Measurements from ENCODE around the gene GPR152.

DNA sequence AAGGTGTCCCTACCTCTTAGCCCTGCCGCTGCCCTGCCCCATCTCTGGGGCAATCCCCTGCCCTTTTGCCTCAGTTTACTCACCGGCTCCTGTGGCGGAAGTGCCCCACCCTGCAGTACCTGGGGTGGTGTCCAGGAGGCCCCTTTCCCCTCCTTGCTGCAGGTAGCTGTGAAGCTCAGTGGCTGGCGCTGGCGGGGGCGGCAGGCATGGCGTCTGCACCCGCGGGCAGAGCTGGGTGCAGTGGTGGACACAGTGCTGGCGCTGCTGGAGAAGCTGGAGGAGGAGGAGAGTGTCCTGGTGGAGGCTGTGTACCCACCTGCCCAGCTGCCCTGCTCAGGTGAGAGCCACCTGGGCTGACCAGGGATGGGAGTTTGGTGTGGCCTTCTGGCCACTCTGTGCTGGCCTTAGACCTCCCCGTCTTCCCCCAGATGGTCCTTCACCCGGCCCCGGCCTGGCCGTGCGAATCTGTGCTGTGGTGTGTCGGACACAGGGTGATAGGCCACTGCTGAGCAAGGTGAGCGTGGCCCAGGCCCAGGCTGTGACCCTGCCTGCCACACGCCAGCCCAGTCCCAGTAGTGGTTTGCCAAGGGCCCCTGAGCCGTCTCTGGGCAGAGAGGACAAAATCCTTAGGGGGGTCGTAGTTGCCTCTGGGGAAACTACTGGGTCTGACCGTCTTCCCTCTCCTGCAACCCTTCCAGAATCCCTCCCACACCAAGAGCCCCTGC is 33.0 kb downstream of the GPR152 start:
- TF ChIP-seq, protein P1, sequence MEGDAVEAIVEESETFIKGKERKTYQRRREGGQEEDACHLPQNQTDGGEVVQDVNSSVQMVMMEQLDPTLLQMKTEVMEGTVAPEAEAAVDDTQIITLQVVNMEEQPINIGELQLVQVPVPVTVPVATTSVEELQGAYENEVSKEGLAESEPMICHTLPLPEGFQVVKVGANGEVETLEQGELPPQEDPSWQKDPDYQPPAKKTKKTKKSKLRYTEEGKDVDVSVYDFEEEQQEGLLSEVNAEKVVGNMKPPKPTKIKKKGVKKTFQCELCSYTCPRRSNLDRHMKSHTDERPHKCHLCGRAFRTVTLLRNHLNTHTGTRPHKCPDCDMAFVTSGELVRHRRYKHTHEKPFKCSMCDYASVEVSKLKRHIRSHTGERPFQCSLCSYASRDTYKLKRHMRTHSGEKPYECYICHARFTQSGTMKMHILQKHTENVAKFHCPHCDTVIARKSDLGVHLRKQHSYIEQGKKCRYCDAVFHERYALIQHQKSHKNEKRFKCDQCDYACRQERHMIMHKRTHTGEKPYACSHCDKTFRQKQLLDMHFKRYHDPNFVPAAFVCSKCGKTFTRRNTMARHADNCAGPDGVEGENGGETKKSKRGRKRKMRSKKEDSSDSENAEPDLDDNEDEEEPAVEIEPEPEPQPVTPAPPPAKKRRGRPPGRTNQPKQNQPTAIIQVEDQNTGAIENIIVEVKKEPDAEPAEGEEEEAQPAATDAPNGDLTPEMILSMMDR (IDR thresholded peaks at IDR 0.05) = no peak
- TF ChIP-seq POLR2A (IDR thresholded peaks at IDR 0.05) = no peak
